Panc1 (cell line): ENCODE data around the gene CFAP77. TPM values are rescaled to one million over a fixed set of nuclear protein-coding genes. Genes with fewer than 3 reads are reported as not detected.

ENCODE experiments used
- ATAC-seq: fragments of 200-7000 bp; cut with Tn5 transposase; 2 replicates; pipeline ENCODE4 v1.9.1; 2020; ENCODE audit warnings: mild to moderate bottlenecking, moderate library complexity
- BruUV-seq: library from RNA; stranded (reverse); fragments of 400-500 nt; replicated peaks from 2 replicates; lab custom pipeline; 2021; lab: Mats Ljungman, UMichigan
- CTCF ChIA-PET: fragments of 300-600 bp; sonication (Branson Sonifier 250); formaldehyde crosslinking; loops from one replicate; lab custom pipeline; 2022; ENCODE audit warnings: antibody characterized with exemption; lab: Charles Lee
- POLR2A ChIA-PET: fragments of 300-600 bp; sonication (Branson Sonifier 250); formaldehyde crosslinking; loops from one replicate; lab custom pipeline; 2022; ENCODE audit warnings: antibody characterized with exemption; lab: Charles Lee
- DNase-seq: peaks from one replicate; pipeline ENCODE4 v3.0.0-alpha.2; 2010; ENCODE audit warnings: low read depth, low spot score
- H3K27ac ChIP-seq: 2 replicates; pipeline ENCODE4 v1.5.1; 2011; ENCODE audit warnings: mild to moderate bottlenecking, low read length, inconsistent platforms
- H3K27me3 ChIP-seq: fragments of 200-500 bp; sonication (Bioruptor generic); 2 replicates; pipeline ENCODE4 v1.6.0; 2014; ENCODE audit warnings: low read length, inconsistent platforms; ENCODE audit not compliant: control insufficient read depth, insufficient read depth
- H3K36me3 ChIP-seq: fragments of 200-500 bp; sonication (Bioruptor generic); 2 replicates; pipeline ENCODE4 v1.5.1; 2014; ENCODE audit warnings: inconsistent platforms, mild to moderate bottlenecking, low read length, moderate library complexity; ENCODE audit not compliant: control insufficient read depth, insufficient read depth
- H3K4me1 ChIP-seq: 2 replicates; pipeline ENCODE4 v1.5.1; 2011; ENCODE audit warnings: inconsistent platforms, mild to moderate bottlenecking, low read length, moderate library complexity; ENCODE audit not compliant: control insufficient read depth, insufficient read depth
- H3K4me3 ChIP-seq, 2 experiments: 2 replicates each; pipeline ENCODE4 v1.5.1; 2011 to 2012; ENCODE audit warnings: low read depth in 2 of 2, low read length in 2 of 2, mild to moderate bottlenecking in 2 of 2, inconsistent platforms in 1 of 2, moderate library complexity in 1 of 2
- H3K9me3 ChIP-seq: fragments of 200-500 bp; sonication (Bioruptor generic); 2 replicates; pipeline ENCODE4 v1.5.1; 2014; ENCODE audit warnings: low read depth, mild to moderate bottlenecking, inconsistent platforms, low read length, moderate library complexity; ENCODE audit not compliant: control insufficient read depth, insufficient read depth
- CTCF ChIP-seq: fragments of 450-650 bp; IDR thresholded peaks from 2 replicates; pipeline ENCODE4 v1.5.1; 2017; ENCODE audit warnings: mild to moderate bottlenecking
- POLR2AphosphoS5 ChIP-seq: IDR thresholded peaks from 2 replicates; pipeline ENCODE4 v1.6.1; 2012; ENCODE audit warnings: mild to moderate bottlenecking, low read depth, low read length, moderate library complexity
- REST ChIP-seq, 2 experiments: IDR thresholded peaks; 2 replicates each; pipeline ENCODE4 v1.6.1; 2011 to 2012; ENCODE audit warnings: low read depth in 2 of 2, control low read depth in 1 of 2, low read length in 1 of 2, mild to moderate bottlenecking in 1 of 2, moderate library complexity in 1 of 2; ENCODE audit not compliant: insufficient read depth in 1 of 2
- SIN3A ChIP-seq: IDR thresholded peaks from 2 replicates; pipeline ENCODE4 v1.6.1; 2012; ENCODE audit warnings: low read depth, mild to moderate bottlenecking, low read length, moderate library complexity, borderline replicate concordance; ENCODE audit not compliant: insufficient read depth
- TCF7L2 ChIP-seq: IDR thresholded peaks from 2 replicates; pipeline ENCODE4 v1.6.1; 2011; ENCODE audit warnings: mild to moderate bottlenecking, low read depth, low read length, inconsistent platforms
- in situ Hi-C: cut with HindIII; loops from 2 replicates; pipeline ENCODE4 v1.10.0; 2016; ENCODE audit warnings: low sequenced_read_pairs, low pct_unique_long_range_greater_than_20kb
- intact Hi-C: fragments of 100-400 bp; cut with micrococcal nuclease; formaldehyde crosslinking; loops from one replicate; pipeline ENCODE4 v1.10.0; 2022; ENCODE audit not compliant: unreplicated experiment
- total RNA-seq: library from RNA; stranded (reverse); gene quantifications from one replicate; pipeline ENCODE4 v1.2.1, GENCODE V29; 2021; ENCODE audit not compliant: unreplicated experiment

CFAP77 gene
- total RNA-seq, 1 experiment from 2014 or later = not detected

GRCh38 chr9:132606066-132606465 is 196.1 kb downstream of the CFAP77 start:
- TF ChIP-seq SIN3A (no peak), POLR2AphosphoS5 (no peak), TCF7L2 (no peak)
- in situ Hi-C loops = no loop called here
- no TSS peak for BruUV-seq
- Histone ChIP-seq H3K4me3 (no peak overlapping the region), H3K4me1 (no peaks in the 10 kb centered on the region), H3K9me3 (no peaks in the 10 kb centered on the region), H3K36me3 (no peaks in the 10 kb centered on the region; the same call in 1 of the 2 replicates), H3K27ac (no peak overlapping the region), H3K27me3 (no peaks in the 10 kb centered on the region)
- CTCF ChIA-PET = no interaction called here
- POLR2A ChIA-PET = no interaction called here
- intact Hi-C loops = no loop called here
- DNase-seq = no peak
- ATAC-seq = no peak

GRCh38 chr9:132609184-132609583 is 199.2 kb downstream of the CFAP77 start:
- Histone ChIP-seq H3K4me3 (no peak overlapping the region), H3K27me3 (no peaks in the 10 kb centered on the region), H3K4me1 (no peaks in the 10 kb centered on the region), H3K36me3 (no peaks in the 10 kb centered on the region; the same call in 1 of the 2 replicates), H3K9me3 (no peaks in the 10 kb centered on the region), H3K27ac (no peak overlapping the region)
- ATAC-seq (no peak), DNase-seq (no peak)
- no TSS peak for BruUV-seq
- TF ChIP-seq POLR2AphosphoS5 (no peak), SIN3A (no peak), TCF7L2 (no peak), REST (IDR thresholded peaks at IDR 0.05; ENCODE audit: insufficient read depth in 1 of 2, low read depth in 2 of 2, low read length in 1 of 2) (no peak), CTCF (no peak)
- ChIA-PET CTCF (no interaction called here), POLR2A (no interaction called here)
- in situ Hi-C loops = no loop called here
- intact Hi-C loops = no loop called here

GRCh38 chr9:132609829-132610228 is 199.8 kb downstream of the CFAP77 start:
- no peak for DNase-seq
- no peak overlapping the region for H3K4me3 ChIP-seq
- no peaks in the 10 kb centered on the region for H3K9me3 ChIP-seq
- intact Hi-C loops (no loop called here), in situ Hi-C loops (no loop called here)
- no peaks in the 10 kb centered on the region; the same call in 1 of the 2 replicates for H3K36me3 ChIP-seq
- POLR2A ChIA-PET = no interaction called here
- TF ChIP-seq SIN3A = no peak
- no peak for TF ChIP-seq REST (IDR thresholded peaks at IDR 0.05; ENCODE audit: insufficient read depth in 1 of 2, low read depth in 2 of 2, low read length in 1 of 2)
- no peak for TF ChIP-seq TCF7L2
- no peak for TF ChIP-seq CTCF
- TF ChIP-seq POLR2AphosphoS5 = no peak
- CTCF ChIA-PET = no interaction called here
- no TSS peak for BruUV-seq
- ATAC-seq = no peak
- H3K27me3 ChIP-seq = no peaks in the 10 kb centered on the region
- H3K27ac ChIP-seq = no peak overlapping the region
- no peaks in the 10 kb centered on the region for H3K4me1 ChIP-seq
